ENCODE results near the gene SPATA46.

Gene SPATA46

GRCh38 chr1:162373541-162374260, 3.0 kb downstream of the SPATA46 start:
- Histone ChIP-seq H3K9me3 (ENCODE audit: control insufficient read depth, insufficient read depth, low read length) (no peaks in the 10 kb centered on the region), H3K4me2 (ENCODE audit: low read length) (no peak overlapping the region), H3K9me2 (replicated peaks; ENCODE audit: control insufficient read depth, low read length) (no peaks in the 10 kb centered on the region), H3K36me3 (ENCODE audit: control insufficient read depth, low read length) (no peaks in the 10 kb centered on the region), H3K79me2 (ENCODE audit: control insufficient read depth, low read length) (no peaks in the 10 kb centered on the region), H3K27ac (ENCODE audit: low read depth, low read length) (no peak overlapping the region), H3K27me3 (ENCODE audit: control insufficient read depth, low read length) (no peaks in the 10 kb centered on the region), H3K4me1 (ENCODE audit: control insufficient read depth, low read length) (no peaks in the 10 kb centered on the region), H4K20me1 (ENCODE audit: control insufficient read depth, insufficient read depth, low read depth, low read length) (no peaks in the 10 kb centered on the region), H3K4me3 (ENCODE audit: low read length) (no peak overlapping the region), H3F3A (ENCODE audit: control insufficient read depth, insufficient read depth) (no peaks in the 10 kb centered on the region)
- TF ChIP-seq EZH2phosphoT487 (IDR thresholded peaks at IDR 0.05; ENCODE audit: borderline replicate concordance, low read length) (no peak), CTCF (IDR thresholded peaks at IDR 0.05; ENCODE audit: low read depth, low read length, poor library complexity, severe bottlenecking) (no peak)

- H3F3A ChIP-seq (ENCODE audit: control insufficient read depth, insufficient read depth) = no peaks in the 10 kb centered on the region
- no peaks in the 10 kb centered on the region for H3K79me2 ChIP-seq (ENCODE audit: control insufficient read depth, low read length)
- no peaks in the 10 kb centered on the region for H3K36me3 ChIP-seq (ENCODE audit: control insufficient read depth, low read length)
- no peak overlapping the region for H3K4me3 ChIP-seq (ENCODE audit: low read length)
- H4K20me1 ChIP-seq (ENCODE audit: control insufficient read depth, insufficient read depth, low read depth, low read length) = no peaks in the 10 kb centered on the region
- H3K27ac ChIP-seq (ENCODE audit: low read depth, low read length) = no peak overlapping the region
- no peaks in the 10 kb centered on the region for H3K9me3 ChIP-seq (ENCODE audit: control insufficient read depth, insufficient read depth, low read length)
- H3K27me3 ChIP-seq (ENCODE audit: control insufficient read depth, low read length) = no peaks in the 10 kb centered on the region
- no peaks in the 10 kb centered on the region for H3K4me1 ChIP-seq (ENCODE audit: control insufficient read depth, low read length)
- TF ChIP-seq EZH2phosphoT487 (IDR thresholded peaks at IDR 0.05; ENCODE audit: borderline replicate concordance, low read length) (no peak), CTCF (IDR thresholded peaks at IDR 0.05; ENCODE audit: low read depth, low read length, poor library complexity, severe bottlenecking) (no peak)
- no peaks in the 10 kb centered on the region for H3K9me2 ChIP-seq (replicated peaks; ENCODE audit: control insufficient read depth, low read length)
- H3K4me2 ChIP-seq (ENCODE audit: low read length) = no peak overlapping the region
Measured at GRCh38 chr1:162373072-162373427, 3.6 kb downstream of the SPATA46 start.

GRCh38 chr1:162372159-162373071, 4.2 kb downstream of the SPATA46 start:
- no peaks in the 10 kb centered on the region for H3K36me3 ChIP-seq (ENCODE audit: control insufficient read depth, low read length)
- H3K9me2 ChIP-seq (replicated peaks; ENCODE audit: control insufficient read depth, low read length) = no peaks in the 10 kb centered on the region
- H3K4me1 ChIP-seq (ENCODE audit: control insufficient read depth, low read length) = no peaks in the 10 kb centered on the region
- no peaks in the 10 kb centered on the region for H4K20me1 ChIP-seq (ENCODE audit: control insufficient read depth, insufficient read depth, low read depth, low read length)
- H3K4me2 ChIP-seq (ENCODE audit: low read length) = no peak overlapping the region
- no peaks in the 10 kb centered on the region for H3K79me2 ChIP-seq (ENCODE audit: control insufficient read depth, low read length)
- H3K4me3 ChIP-seq (ENCODE audit: low read length) = no peak overlapping the region
- H3K27ac ChIP-seq (ENCODE audit: low read depth, low read length) = no peak overlapping the region
- no peaks in the 10 kb centered on the region for H3F3A ChIP-seq (ENCODE audit: control insufficient read depth, insufficient read depth)
- TF ChIP-seq EZH2phosphoT487 (IDR thresholded peaks at IDR 0.05; ENCODE audit: borderline replicate concordance, low read length) = no peak
- no peak for TF ChIP-seq CTCF (IDR thresholded peaks at IDR 0.05; ENCODE audit: low read depth, low read length, poor library complexity, severe bottlenecking)
- H3K27me3 ChIP-seq (ENCODE audit: control insufficient read depth, low read length) = no peaks in the 10 kb centered on the region
- no peaks in the 10 kb centered on the region for H3K9me3 ChIP-seq (ENCODE audit: control insufficient read depth, insufficient read depth, low read length)
